Stimulated activated naive CD8-positive, alpha-beta T cell treated with anti-CD3 and anti-CD28 coated beads, Interleukin-15, Interleukin-2, amounts not matched to agents 100 U/mL and 50 U/mL, for 24 hours (primary cell): ENCODE measurements around the gene TRAPPC5.
A peak's percentile ranks its signal among the peaks of the same experiment; 100 is the strongest.
"Not testable (repeated sequence)": the region's sequence is repeated elsewhere in the genome, so short reads cannot be mapped to it uniquely, and the experiment has no call there.

ENCODE experiments used
- ATAC-seq: fragments of 150-1000 bp; cut with Tn5 transposase; one replicate; pipeline ENCODE4 v1.10.0; 2021
- DNase-seq: peaks from one replicate; pipeline ENCODE4 v3.0.0; 2021

The TRAPPC5 gene

GRCh38 chr19:7680606-7681339 lies at the start of gene TRAPPC5:
TRAPPC5 (plus strand) TSS chr19:7680833; CDS start chr19:7682254, 1,421 bp downstream.
- DNase-seq: peak; percentile 91

GRCh38 chr19:7631577-7631976 lies 49.1 kb upstream of the TRAPPC5 start:
- ATAC-seq (no peak), DNase-seq (no peak)

More at GRCh38 chr19:7680606-7681339, at the start of gene TRAPPC5:
- ATAC-seq: peak; percentile 51

GRCh38 chr19:7632340-7633203 lies 48.1 kb upstream of the TRAPPC5 start:
- ATAC-seq: no peak
- no peak for DNase-seq

- DNase-seq: no peak
- ATAC-seq: no peak
Measured at GRCh38 chr19:7633698-7634097, 46.9 kb upstream of the TRAPPC5 start, which contains the start of gene PCP2. PCP2 (minus strand) TSS chr19:7633719; CDS start chr19:7633457, 262 bp downstream.

GRCh38 chr19:7635670-7636069 lies 45.0 kb upstream of the TRAPPC5 start:
- no peak for DNase-seq
- ATAC-seq: no peak

- DNase-seq: no peak
- no peak for ATAC-seq
Measured at GRCh38 chr19:7636317-7636690, 44.3 kb upstream of the TRAPPC5 start.

GRCh38 chr19:7636691-7637373 lies 43.8 kb upstream of the TRAPPC5 start, which contains the start of gene STXBP2:
STXBP2 (plus strand) TSS chr19:7637110; CDS start chr19:7637150, 40 bp downstream.
- DNase-seq: peak; percentile 93
- peak; percentile 92 for ATAC-seq

- DNase-seq: peak; percentile 27
Measured at GRCh38 chr19:7637374-7638256, 43.0 kb upstream of the TRAPPC5 start.

GRCh38 chr19:7638802-7639465 lies 41.7 kb upstream of the TRAPPC5 start:
- ATAC-seq (no peak), DNase-seq (no peak)

More at GRCh38 chr19:7637374-7638256, 43.0 kb upstream of the TRAPPC5 start:
- ATAC-seq: peak; percentile 6

- ATAC-seq (no peak), DNase-seq (no peak)
Measured at GRCh38 chr19:7639863-7640348, 40.7 kb upstream of the TRAPPC5 start.

- DNase-seq: no peak
- no peak for ATAC-seq
Measured at GRCh38 chr19:7640803-7641202, 39.8 kb upstream of the TRAPPC5 start.

- ATAC-seq (no peak), DNase-seq (no peak)
Measured at GRCh38 chr19:7641290-7642276, 39.0 kb upstream of the TRAPPC5 start.

- DNase-seq (no peak), ATAC-seq (no peak)
Measured at GRCh38 chr19:7642295-7643030, 38.2 kb upstream of the TRAPPC5 start.

GRCh38 chr19:7643031-7643415 lies 37.6 kb upstream of the TRAPPC5 start:
- ATAC-seq (no peak), DNase-seq (no peak)

- not testable (repeated sequence) for ATAC-seq
- peak; percentile 28 for DNase-seq
Measured at GRCh38 chr19:7643629-7644549, 36.7 kb upstream of the TRAPPC5 start.

- DNase-seq (no peak), ATAC-seq (no peak)
Measured at GRCh38 chr19:7644550-7644877, 36.1 kb upstream of the TRAPPC5 start.

GRCh38 chr19:7645163-7645562 lies 35.5 kb upstream of the TRAPPC5 start:
- no peak for ATAC-seq

More at GRCh38 chr19:7645163-7645562, 35.5 kb upstream of the TRAPPC5 start:
- no peak for DNase-seq
